CD14-positive monocyte (primary cell): Measurements from ENCODE around the gene HP1BP3. TPM values are rescaled to one million over a fixed set of nuclear protein-coding genes. Genes with fewer than 3 reads are reported as not detected.
"Not testable (repeated sequence)": the region's sequence is repeated elsewhere in the genome, so short reads cannot be mapped to it uniquely, and the experiment has no call there.

Experiments used
- DNase-seq, 3 donors: peaks; one replicate each; pipeline ENCODE4 v3.0.0-alpha.2; 2011 to 2022
- H2AFZ ChIP-seq: 2 replicates; pipeline ENCODE4 v1.6.0; 2012; ENCODE audit warnings: mild to moderate bottlenecking, low read depth, low read length, inconsistent platforms; ENCODE audit not compliant: insufficient read depth, poor library complexity, severe bottlenecking
- H3K27ac ChIP-seq, 2 donors: 1 replicate in 1 of 2; 2 replicates in 1 of 2; pipeline ENCODE4 v1.5.1; 2012 to 2013; ENCODE audit warnings: low read length in 2 of 2, control low read depth in 1 of 2, inconsistent platforms in 1 of 2, low read depth in 1 of 2, mild to moderate bottlenecking in 1 of 2
- H3K27me3 ChIP-seq, 2 donors: one replicate each; pipeline versions ENCODE4 v1.6.0 to v1.6.1; 2011 to 2013; ENCODE audit warnings: low read length in 2 of 2; ENCODE audit not compliant: control insufficient read depth in 2 of 2, insufficient read depth in 2 of 2
- H3K36me3 ChIP-seq, 2 donors: replicated peaks in 1 of 2; 1 replicate in 1 of 2; 2 replicates in 1 of 2; pipeline versions ENCODE4 v1.5.1 to v1.6.1; 2012 to 2013; ENCODE audit warnings: low read length in 2 of 2, control low read depth in 1 of 2, inconsistent platforms in 1 of 2, mild to moderate bottlenecking in 1 of 2; ENCODE audit not compliant: insufficient read depth in 2 of 2, control insufficient read depth in 1 of 2
- H3K4me1 ChIP-seq, 2 donors: 1 replicate in 1 of 2; 2 replicates in 1 of 2; pipeline versions ENCODE4 v1.5.1 to v1.6.1; 2012 to 2013; ENCODE audit warnings: low read length in 2 of 2, control low read depth in 1 of 2, inconsistent platforms in 1 of 2, mild to moderate bottlenecking in 1 of 2, moderate library complexity in 1 of 2; ENCODE audit not compliant: insufficient read depth in 2 of 2, control insufficient read depth in 1 of 2
- H3K4me2 ChIP-seq: replicated peaks from 2 replicates; pipeline ENCODE3; 2012; ENCODE audit warnings: low read length, moderate library complexity, mild to moderate bottlenecking; ENCODE audit not compliant: poor library complexity, severe bottlenecking; ENCODE audit errors: extremely low read depth
- H3K4me3 ChIP-seq, 3 experiments: fragments of 200-600 bp in 1 of 3; sonication (generic) in 1 of 3; replicated peaks in 1 of 3; 1 replicate in 2 of 3; 2 replicates in 1 of 3; pipeline ENCODE4 v1.5.1; 2011 to 2013; ENCODE audit warnings: low read length in 3 of 3, mild to moderate bottlenecking in 3 of 3, control low read depth in 2 of 3, low read depth in 2 of 3, inconsistent platforms in 1 of 3, moderate library complexity in 1 of 3
- H3K79me2 ChIP-seq: 2 replicates; pipeline ENCODE4 v1.6.0; 2012; ENCODE audit warnings: mild to moderate bottlenecking, control low read depth, inconsistent platforms, low read length, moderate library complexity; ENCODE audit not compliant: insufficient read depth
- H3K9ac ChIP-seq: 2 replicates; pipeline ENCODE4 v1.6.0; 2017; ENCODE audit warnings: low read length, mild to moderate bottlenecking; ENCODE audit not compliant: insufficient read depth, poor library complexity, severe bottlenecking
- H3K9me3 ChIP-seq, 2 donors: replicated peaks in 1 of 2; 1 replicate in 1 of 2; 2 replicates in 1 of 2; pipeline versions ENCODE4 v1.5.1 to v1.6.1; 2012 to 2013; ENCODE audit warnings: low read length in 2 of 2, control low read depth in 1 of 2; ENCODE audit not compliant: control insufficient read depth in 1 of 2, insufficient read depth in 1 of 2
- H4K20me1 ChIP-seq: 2 replicates; pipeline ENCODE4 v1.6.0; 2012; ENCODE audit warnings: mild to moderate bottlenecking, low read length, control low read depth, moderate library complexity; ENCODE audit not compliant: insufficient read depth
- H3K27ac Mint-ChIP-seq, 7 donors: one replicate each; pipeline ENCODE4 v1.8.0; 2020; ENCODE audit warnings: mild to moderate bottlenecking in 7 of 7, mixed read lengths in 7 of 7, moderate library complexity in 6 of 7, inconsistent platforms in 2 of 7
- H3K27me3 Mint-ChIP-seq, 3 donors: one replicate each; pipeline ENCODE4 v1.8.0; 2021 to 2022; ENCODE audit warnings: low read depth in 3 of 3, mild to moderate bottlenecking in 3 of 3, mixed read lengths in 3 of 3, moderate library complexity in 3 of 3, inconsistent platforms in 1 of 3
- H3K36me3 Mint-ChIP-seq, 2 donors: one replicate each; pipeline ENCODE4 v1.8.0; 2020; ENCODE audit warnings: mixed read lengths in 2 of 2, inconsistent platforms in 1 of 2, mild to moderate bottlenecking in 1 of 2
- H3K4me1 Mint-ChIP-seq: one replicate; pipeline ENCODE4 v1.8.0; 2020; ENCODE audit warnings: mild to moderate bottlenecking, mixed read lengths
- H3K4me3 Mint-ChIP-seq, 2 donors: one replicate each; pipeline ENCODE4 v1.8.0; 2020; ENCODE audit warnings: mild to moderate bottlenecking in 2 of 2, mixed read lengths in 2 of 2, moderate library complexity in 1 of 2
- H3K9me3 Mint-ChIP-seq, 7 donors: one replicate each; pipeline ENCODE4 v1.8.0; 2020 to 2022; ENCODE audit warnings: mixed read lengths in 7 of 7, mild to moderate bottlenecking in 6 of 7, moderate library complexity in 6 of 7, inconsistent platforms in 2 of 7
- WGBS: methylation state at CpG from one replicate; pipeline ENCODE4 v1.1.5; 2013; ENCODE audit warnings: missing lambda C conversion rate; ENCODE audit not compliant: insufficient coverage; 5-methylcytosine and 5-hydroxymethylcytosine counted together
- intact Hi-C, 2 donors: fragments of 100-400 bp; cut with micrococcal nuclease; formaldehyde crosslinking; loops; one replicate each; pipeline versions ENCODE4 v1.15.0 to v1.15.1; 2023
- polyA plus RNA-seq, 3 donors: library from polyadenylated mRNA; depleted of rRNA in 1 of 3; unstranded in 2 of 3; stranded (reverse) in 1 of 3; fragments of 300-500 nt in 2 of 3; fragments of >200 nt in 1 of 3; fragmentation: Illumina TruSeq in 2 of 3; gene quantifications; 1 replicate in 2 of 3; 2 replicates in 1 of 3; pipeline ENCODE4 v1.2.3, GENCODE V29; 2012 to 2021
- TF ChIP-seq, protein P1 (sequence below): fragments of 200-600 bp; IDR thresholded peaks from one replicate; pipeline ENCODE4 v1.8.0; 2022; ENCODE audit warnings: antibody characterized with exemption, mild to moderate bottlenecking

Gene HP1BP3
- polyA plus RNA-seq, 3 donors: 121 to 137 (median 135) TPM

DNA sequence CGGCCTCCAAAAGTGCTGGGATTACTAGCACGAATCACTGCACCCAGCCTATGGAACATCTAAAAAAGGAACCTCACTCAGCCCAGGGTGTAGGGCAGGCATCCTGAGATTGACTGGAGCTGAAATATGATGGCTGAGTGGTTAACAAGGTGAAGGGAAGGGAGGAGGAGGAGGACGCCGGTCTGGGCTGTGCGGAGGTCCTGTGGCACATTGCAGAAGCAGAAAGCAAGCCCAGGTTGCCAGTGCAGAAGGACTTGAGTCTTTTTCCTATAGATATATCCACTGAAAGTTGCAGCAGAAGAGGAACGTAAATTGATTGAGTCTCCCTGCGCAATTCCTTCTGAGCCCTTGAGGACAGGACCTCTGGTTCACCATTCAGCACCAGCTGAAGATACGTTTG, 67.8 kb downstream of the HP1BP3 start:
- H3K27me3 Mint-ChIP-seq: peaks cover 36 to 56% (median 42%) of the 10 kb centered on the region in 3 donors
- Histone ChIP-seq H3K36me3 (no peaks in the 10 kb centered on the region), H3K4me3 (no peak overlapping the region), H3K9me3 (no peaks in the 10 kb centered on the region), H3K9ac (no peak overlapping the region), H3K27ac (no peak overlapping the region), H4K20me1 (no peaks in the 10 kb centered on the region), H2AFZ (no peak overlapping the region), H3K27me3 (peaks cover 9 to 41% of the 10 kb centered on the region in 2 donors), H3K4me1 (peaks cover 15 to 18% of the 10 kb centered on the region in 2 donors), H3K79me2 (no peaks in the 10 kb centered on the region), H3K4me2 (no peak overlapping the region)
- TF ChIP-seq, protein P1, sequence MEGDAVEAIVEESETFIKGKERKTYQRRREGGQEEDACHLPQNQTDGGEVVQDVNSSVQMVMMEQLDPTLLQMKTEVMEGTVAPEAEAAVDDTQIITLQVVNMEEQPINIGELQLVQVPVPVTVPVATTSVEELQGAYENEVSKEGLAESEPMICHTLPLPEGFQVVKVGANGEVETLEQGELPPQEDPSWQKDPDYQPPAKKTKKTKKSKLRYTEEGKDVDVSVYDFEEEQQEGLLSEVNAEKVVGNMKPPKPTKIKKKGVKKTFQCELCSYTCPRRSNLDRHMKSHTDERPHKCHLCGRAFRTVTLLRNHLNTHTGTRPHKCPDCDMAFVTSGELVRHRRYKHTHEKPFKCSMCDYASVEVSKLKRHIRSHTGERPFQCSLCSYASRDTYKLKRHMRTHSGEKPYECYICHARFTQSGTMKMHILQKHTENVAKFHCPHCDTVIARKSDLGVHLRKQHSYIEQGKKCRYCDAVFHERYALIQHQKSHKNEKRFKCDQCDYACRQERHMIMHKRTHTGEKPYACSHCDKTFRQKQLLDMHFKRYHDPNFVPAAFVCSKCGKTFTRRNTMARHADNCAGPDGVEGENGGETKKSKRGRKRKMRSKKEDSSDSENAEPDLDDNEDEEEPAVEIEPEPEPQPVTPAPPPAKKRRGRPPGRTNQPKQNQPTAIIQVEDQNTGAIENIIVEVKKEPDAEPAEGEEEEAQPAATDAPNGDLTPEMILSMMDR: no peak
- intact Hi-C loops: no loop called here
- peaks cover 0 to 8% (median 2%) of the 10 kb centered on the region in 7 donors for H3K9me3 Mint-ChIP-seq
- 93% methylated on average over 4 of the region's 8 CpGs for WGBS
- peaks cover 0 to 3% of the 10 kb centered on the region in 2 donors for H3K36me3 Mint-ChIP-seq
- H3K27ac Mint-ChIP-seq: no peak overlapping the region
- peaks cover 17% of the 10 kb centered on the region for H3K4me1 Mint-ChIP-seq
- DNase-seq: no peak
- H3K4me3 Mint-ChIP-seq: peak overlapping the region in 1 of 2 donors; percentile 71

DNA sequence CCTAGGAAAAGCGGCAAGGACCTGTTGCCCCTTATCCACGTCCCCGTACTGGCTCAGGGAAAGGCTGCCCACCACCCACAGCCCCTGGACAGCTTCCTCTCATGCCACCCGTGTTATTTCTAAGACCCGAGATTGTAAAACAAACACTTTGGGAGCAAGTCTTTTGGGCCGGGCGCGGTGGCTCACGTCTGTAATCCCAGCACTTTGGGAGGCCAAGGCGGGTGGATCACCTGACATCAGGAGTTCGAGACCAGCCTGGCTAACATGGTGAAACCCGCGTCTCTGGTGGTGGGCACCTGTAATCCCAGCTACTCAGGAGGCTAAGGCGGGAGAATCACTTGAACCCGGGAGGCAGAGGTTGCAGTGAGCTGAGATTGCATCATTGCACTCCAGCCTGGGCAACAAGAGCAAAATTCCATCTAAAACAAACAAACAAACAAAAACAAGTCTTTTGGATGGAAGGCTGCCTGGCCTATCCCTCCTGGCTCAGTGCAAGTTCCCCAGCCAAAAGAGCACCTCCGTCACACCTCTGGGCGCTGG, 68.7 kb downstream of the HP1BP3 start:
- DNase-seq, H3K36me3 Mint-ChIP-seq, H3K36me3 ChIP-seq, H3K27ac ChIP-seq, H4K20me1 ChIP-seq, intact Hi-C loops, H3K79me2 ChIP-seq, H3K9ac ChIP-seq, H3K9me3 Mint-ChIP-seq, H3K9me3 ChIP-seq: not testable (repeated sequence)
- Mint-ChIP-seq H3K4me3 (peak overlapping the region; percentile 64 to 71), H3K27ac (peak overlapping the region in 2 of 7 donors; percentile 22 to 25), H3K4me1 (peaks cover 17% of the 10 kb centered on the region), H3K27me3 (peaks cover 36 to 56% (median 42%) of the 10 kb centered on the region in 3 donors)
- WGBS: 75% methylated on average over 13 of the region's 17 CpGs
- peaks cover 9 to 41% of the 10 kb centered on the region in 2 donors for H3K27me3 ChIP-seq
- peak overlapping the region; percentile 74 for H3K4me2 ChIP-seq
- peak overlapping the region; percentile 59 for H2AFZ ChIP-seq
- H3K4me1 ChIP-seq: peaks cover 15 to 18% of the 10 kb centered on the region in 2 donors
- peak overlapping the region in 1 of 3 experiments; percentile 61 for H3K4me3 ChIP-seq
